Activated T-cell treated with anti-CD3 and anti-CD28 coated beads, Interleukin-2, amount 50 U/mL, for 1 hour (primary cell): Measurements from ENCODE around the gene MARS2.
"Not testable (repeated sequence)": the region's sequence is repeated elsewhere in the genome, so short reads cannot be mapped to it uniquely, and the experiment has no call there.

Source experiments
- DNase-seq: peaks from one replicate; pipeline ENCODE4 v3.0.0-alpha.2; 2020

MARS2 gene

DNA sequence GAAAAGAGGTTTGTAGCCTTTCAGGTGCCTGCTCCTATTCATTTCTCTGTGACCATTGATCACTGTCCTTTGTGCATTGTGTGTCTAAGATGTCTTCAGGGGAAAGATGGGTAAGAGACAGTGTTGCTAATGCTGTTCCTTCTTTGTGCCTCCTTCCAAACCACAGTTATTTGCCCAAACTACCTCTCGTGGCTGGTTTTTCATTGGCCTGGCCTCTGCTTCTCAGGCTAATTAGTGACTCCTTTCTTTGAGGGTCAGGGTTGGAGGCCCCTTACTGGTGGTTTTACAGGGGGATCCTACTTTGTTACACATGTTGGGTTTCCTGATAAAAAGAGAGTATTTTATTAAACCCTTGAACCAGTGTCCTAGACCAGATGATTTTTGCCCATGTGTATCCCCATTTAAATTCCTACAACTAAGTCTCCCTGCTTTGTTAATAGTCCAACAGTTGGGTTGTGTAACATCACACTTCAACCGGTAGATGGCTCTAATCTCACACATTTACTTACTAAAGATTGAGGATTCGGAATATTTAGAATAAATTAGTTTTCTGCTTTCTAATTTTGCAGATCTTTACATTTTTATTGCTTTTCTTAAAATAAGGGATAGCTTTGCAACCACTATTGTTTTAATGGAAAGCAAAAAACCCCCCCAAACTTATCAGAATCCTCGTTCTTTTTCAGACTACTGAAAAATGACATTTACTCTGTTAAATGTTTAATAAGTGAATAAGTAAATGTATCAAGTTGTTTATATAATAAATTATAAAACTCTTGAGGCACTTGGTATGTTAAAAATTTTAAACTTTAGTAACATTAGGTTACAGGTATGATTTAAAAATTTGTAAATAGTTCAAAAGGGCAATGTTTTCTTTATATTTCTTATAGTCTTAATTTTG, 2.4 kb downstream of the MARS2 start:
- DNase-seq = no peak

DNA sequence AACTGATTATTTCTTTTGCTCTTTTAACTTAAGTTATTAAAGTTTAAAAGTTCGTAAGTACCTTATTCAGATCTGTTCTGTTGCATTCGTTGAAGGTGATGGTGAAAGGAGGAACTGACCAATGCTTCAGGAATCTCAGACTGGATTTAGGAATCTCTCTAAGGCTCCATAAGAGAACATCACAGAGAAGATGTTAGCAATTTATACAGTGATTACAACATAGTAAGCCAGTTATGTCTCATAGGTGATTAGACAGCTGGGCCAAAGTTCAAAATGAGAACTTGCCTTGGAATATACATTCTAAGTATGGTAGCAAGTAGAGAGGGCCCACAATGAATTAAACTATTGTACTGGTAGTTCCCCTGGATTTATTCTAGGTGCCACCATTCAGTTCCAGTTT, 3.2 kb downstream of the MARS2 start:
- no peak for DNase-seq

DNA sequence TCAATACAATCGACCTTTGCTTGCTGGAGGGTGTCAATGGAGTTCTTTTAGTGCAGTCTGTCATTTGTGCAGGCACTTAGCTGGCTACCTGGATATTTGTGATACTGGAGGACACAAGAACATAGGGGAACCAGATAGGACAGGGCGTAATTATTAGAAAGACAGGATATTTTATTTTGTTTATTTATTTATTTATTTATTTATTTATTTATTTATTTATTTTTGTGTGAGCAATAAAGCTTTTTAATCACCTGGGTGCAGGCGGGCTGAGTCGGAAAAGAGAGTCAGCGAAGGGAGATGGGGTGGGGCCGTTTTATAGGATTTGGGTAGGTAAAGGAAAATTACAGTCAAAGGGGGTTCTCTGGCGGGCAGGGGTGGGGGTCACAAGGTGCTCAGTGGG, 4.0 kb downstream of the MARS2 start:
- DNase-seq = not testable (repeated sequence)

DNA sequence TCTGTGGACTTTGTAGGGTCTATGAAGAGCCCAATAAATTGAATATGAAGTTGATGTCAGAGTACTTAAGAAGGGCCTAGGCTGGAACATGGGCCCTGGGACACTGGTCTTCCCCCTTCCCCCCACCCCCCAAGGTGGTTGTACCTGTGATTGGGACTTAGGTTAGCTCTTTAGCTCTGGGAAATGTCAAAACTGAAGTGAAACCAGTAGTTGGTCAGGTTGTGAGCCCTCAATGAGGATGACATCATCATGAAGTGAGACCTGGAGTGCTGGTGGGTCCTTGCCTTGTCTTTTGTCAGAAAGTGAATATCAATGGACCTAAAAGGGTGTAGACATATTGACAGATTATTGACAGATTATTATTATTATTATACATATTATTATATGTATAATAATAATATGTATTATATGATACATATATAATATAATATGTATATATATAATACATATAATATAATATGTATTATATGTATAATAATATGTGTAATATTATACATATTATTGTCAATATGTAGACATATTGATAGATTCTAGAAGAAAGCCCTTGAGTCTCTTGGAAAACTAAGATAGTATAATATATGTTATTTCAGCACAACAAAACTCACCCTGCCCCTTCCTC, 5.4 kb downstream of the MARS2 start:
- no peak for DNase-seq

DNA sequence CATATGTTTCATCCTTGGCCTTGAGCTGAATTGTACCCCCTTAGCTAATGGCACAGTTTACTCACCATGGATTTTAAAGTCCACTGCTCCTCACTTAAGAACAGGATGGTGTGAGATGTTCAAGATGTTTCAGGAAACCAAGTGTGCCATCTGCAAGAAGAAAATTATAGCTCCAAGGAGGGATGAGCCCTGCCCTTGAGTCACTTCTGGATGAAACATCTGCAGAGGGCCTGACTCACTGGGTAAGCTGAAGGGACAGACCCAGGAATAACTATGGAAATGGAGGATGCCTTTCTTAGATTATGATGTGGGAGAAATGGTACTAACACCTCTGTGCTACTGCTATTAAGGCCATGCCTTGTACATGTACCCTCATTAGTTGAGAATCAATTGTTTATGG, 6.4 kb downstream of the MARS2 start:
- DNase-seq = no peak

DNA sequence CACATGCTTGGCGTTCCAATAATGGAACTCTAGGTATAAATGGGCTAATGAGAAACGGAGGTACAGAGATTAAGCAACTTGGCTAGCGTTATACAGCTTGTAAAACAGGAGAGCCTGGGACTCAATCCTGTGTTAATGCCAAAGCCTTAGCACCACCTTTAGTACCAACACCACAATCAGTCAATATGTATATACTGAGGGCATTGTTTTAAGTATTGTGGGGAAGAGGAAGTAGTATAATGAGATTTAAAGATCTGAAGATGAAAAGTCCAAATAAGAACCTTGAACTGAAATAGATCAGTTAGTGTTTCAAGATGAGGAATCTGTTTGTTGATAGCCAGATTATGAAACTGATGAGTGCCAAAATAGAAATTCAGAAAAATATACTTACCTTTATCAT, 8.1 kb downstream of the MARS2 start:
- DNase-seq = no peak

DNA sequence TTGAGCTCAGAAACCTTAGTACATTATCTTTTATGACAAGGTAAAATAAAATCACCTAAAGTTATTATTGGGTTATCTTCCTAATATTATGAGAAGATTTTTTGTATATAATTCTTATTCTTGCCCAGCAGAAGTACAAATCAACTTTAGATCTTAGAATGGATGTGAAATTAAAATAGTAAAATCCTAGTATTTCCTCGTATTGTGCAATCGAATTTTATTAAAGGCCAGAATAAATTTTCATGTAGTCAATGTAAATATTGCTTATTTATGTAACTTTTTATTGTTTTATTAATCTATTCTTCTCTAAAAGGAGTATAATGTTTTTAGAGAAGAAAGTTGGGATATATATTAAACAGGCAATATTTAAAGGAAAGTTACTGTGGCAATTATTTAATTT, 12.7 kb downstream of the MARS2 start:
- DNase-seq = no peak

DNA sequence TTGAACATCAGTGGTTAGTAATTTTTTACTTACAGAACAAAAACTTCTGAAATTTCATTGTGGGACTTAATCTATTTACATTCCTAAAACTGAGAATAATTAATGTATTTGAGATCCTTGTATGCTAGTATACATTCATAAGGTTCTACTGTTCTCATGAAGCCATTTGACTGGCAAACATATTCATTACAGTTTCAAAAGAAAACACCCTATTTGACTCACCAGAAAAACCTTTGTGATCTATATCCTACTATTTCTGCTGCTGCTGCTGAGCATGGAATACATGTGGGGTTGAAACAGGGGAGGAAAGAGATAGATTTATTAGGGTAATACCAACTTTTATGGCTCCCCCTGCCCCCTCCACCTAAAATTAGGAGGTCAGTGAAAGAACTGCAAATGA, 21.8 kb downstream of the MARS2 start:
- no peak for DNase-seq

DNA sequence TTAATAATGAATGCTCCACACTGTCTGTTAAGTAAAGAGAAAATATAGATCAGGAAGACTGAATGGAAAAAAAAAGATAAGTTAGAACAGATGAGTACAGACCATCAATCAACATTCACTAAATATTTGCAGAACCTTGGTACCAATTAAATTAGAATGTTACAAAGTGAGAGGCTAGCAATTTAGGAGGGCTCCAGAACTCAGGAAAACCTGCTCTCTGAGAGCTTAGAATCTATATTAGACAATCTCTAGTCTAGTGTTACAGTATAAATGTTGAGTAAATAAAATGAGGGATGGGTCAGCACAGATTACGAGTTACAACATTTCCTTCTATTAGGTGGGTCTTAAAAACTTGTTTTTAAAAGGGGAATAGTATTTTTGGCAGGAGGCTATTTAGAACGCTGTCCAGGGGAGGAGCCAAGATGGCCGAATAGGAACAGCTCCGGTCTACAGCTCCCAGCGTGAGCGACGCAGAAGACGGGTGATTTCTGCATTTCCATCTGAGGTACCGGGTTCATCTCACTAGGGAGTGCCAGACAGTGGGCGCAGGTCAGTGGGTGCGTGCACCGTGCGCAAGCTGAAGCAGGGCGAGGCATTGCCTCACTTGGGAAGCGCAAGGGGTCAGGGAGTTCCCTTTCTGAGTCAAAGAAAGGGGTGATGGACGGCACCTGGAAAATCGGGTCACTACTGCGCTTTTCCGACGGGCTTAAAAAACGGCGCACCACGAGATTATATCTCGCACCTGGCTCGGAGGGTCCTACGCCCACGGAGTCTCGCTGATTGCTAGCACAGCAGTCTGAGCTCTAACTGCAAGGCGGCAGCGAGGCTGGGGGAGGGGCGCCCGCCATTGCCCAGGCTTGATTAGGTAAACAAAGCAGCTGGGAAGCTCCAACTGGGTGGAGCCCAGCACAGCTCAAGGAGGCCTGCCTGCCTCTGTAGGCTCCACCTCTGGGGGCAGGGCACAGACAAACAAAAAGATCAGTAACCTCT, 23.7 kb downstream of the MARS2 start:
- DNase-seq = not testable (repeated sequence)

DNA sequence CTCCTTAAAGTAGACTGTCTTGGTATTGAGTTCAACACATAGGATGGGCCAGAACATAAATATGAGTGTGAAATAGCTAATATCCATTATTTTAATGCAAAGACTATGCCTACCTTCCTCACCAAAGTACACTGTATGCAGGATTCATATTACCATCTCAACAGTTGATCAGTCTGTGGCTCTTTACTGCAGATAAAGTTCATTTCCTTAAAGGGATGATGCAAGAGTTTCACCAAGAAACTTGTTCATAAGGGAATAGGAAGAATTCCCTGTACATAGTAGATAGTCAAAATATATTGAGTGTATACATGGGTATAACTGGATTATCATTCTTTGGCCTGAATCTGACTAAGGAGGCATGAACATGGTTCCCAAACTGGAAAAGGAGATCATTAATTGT, 35.0 kb downstream of the MARS2 start:
- DNase-seq = no peak
